Measurements from ENCODE around the gene RTTN. TPM values are rescaled to one million over a fixed set of nuclear protein-coding genes. Genes with fewer than 3 reads are reported as not detected.

Gene RTTN
- polyA plus RNA-seq, 3 donors, result 0.22 to 2.7 (median 0.25) TPM

DNA sequence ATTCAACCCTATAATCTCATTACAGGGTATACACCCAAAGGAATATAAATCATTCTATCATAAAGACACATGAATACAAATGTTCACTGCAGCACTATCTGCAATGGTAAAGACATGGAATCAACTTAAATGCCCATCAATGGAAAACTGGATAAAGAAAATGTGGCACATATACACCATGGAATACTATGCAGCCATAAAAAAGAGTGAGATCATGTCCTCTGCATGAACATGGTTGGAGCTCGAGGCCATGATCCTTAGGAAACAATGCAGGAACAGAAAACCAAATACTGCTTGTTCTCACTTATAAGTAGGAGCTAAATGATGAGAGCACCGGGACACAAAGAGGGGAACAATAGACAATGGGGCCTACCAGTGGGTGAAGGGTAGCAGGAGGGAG, 169.3 kb downstream of the RTTN start:
- DNase-seq, result no peak
- H3K9me3 Mint-ChIP-seq, result peaks cover 0 to 10% (median 5%) of the 10 kb centered on the region in 7 donors
- H3K27ac ChIP-seq (ENCODE audit: low read depth in 1 of 2, low read length in 2 of 2), result no peak overlapping the region
- peaks cover 0 to 1% (median 0%) of the 10 kb centered on the region in 3 donors for H3K27me3 Mint-ChIP-seq (ENCODE audit: low read depth in 3 of 3)
- peaks cover 4% of the 10 kb centered on the region for H3K4me1 Mint-ChIP-seq
- H2AFZ ChIP-seq (ENCODE audit: insufficient read depth, low read depth, low read length, poor library complexity, severe bottlenecking), result no peak overlapping the region
- peak overlapping the region in 1 of 7 donors; percentile 31 for H3K27ac Mint-ChIP-seq
- no peak overlapping the region for H3K4me2 ChIP-seq (replicated peaks; ENCODE audit: extremely low read depth, low read length, poor library complexity, severe bottlenecking)
- no peaks in the 10 kb centered on the region for H3K4me1 ChIP-seq (ENCODE audit: control insufficient read depth in 1 of 2, insufficient read depth in 2 of 2, low read length in 2 of 2)
- intact Hi-C loops (cut with micrococcal nuclease), result no loop called here
- H3K36me3 ChIP-seq (replicated peaks in 1 of 2; ENCODE audit: control insufficient read depth in 1 of 2, insufficient read depth in 2 of 2, low read length in 2 of 2), result peaks cover 0 to 8% of the 10 kb centered on the region in 2 donors
- H3K79me2 ChIP-seq (ENCODE audit: insufficient read depth, low read length), result no peaks in the 10 kb centered on the region
- H3K36me3 Mint-ChIP-seq, result peaks cover 29 to 44% of the 10 kb centered on the region in 2 donors
- no CpG with 5 or more reads among the region's 2 CpGs for WGBS (ENCODE audit: insufficient coverage)
- no peak overlapping the region for H3K9ac ChIP-seq (ENCODE audit: insufficient read depth, low read length, poor library complexity, severe bottlenecking)
- no peak overlapping the region for H3K4me3 ChIP-seq (replicated peaks in 1 of 3; ENCODE audit: low read depth in 2 of 3, low read length in 3 of 3)
- no peak overlapping the region for H3K4me3 Mint-ChIP-seq
- TF ChIP-seq, protein P1, sequence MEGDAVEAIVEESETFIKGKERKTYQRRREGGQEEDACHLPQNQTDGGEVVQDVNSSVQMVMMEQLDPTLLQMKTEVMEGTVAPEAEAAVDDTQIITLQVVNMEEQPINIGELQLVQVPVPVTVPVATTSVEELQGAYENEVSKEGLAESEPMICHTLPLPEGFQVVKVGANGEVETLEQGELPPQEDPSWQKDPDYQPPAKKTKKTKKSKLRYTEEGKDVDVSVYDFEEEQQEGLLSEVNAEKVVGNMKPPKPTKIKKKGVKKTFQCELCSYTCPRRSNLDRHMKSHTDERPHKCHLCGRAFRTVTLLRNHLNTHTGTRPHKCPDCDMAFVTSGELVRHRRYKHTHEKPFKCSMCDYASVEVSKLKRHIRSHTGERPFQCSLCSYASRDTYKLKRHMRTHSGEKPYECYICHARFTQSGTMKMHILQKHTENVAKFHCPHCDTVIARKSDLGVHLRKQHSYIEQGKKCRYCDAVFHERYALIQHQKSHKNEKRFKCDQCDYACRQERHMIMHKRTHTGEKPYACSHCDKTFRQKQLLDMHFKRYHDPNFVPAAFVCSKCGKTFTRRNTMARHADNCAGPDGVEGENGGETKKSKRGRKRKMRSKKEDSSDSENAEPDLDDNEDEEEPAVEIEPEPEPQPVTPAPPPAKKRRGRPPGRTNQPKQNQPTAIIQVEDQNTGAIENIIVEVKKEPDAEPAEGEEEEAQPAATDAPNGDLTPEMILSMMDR (IDR thresholded peaks at IDR 0.05), result no peak
- no peaks in the 10 kb centered on the region for H3K27me3 ChIP-seq (ENCODE audit: control insufficient read depth in 2 of 2, insufficient read depth in 2 of 2, low read length in 2 of 2)
- no peaks in the 10 kb centered on the region for H4K20me1 ChIP-seq (ENCODE audit: insufficient read depth, low read length)
- no peaks in the 10 kb centered on the region for H3K9me3 ChIP-seq (replicated peaks in 1 of 2; ENCODE audit: control insufficient read depth in 1 of 2, insufficient read depth in 1 of 2, low read length in 2 of 2)

DNA sequence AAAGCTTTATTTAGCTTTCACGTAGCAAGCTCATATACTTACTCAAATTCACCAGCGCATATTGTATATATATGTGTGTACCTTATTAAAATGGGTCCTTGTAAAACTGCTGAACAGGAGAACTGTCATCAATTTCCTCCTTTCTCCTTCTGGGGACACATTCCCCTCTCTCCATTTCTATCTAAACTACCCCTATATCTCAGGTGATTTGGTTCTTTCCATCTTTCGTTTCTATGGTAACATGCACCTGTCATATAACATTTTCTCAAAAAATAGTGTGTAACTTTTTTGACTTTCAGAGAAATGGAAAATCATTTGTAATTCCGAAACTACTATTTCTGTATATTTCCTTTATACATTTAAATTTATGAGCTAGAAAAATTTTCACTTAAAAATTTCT, 174.3 kb downstream of the RTTN start:
- H3K9ac ChIP-seq (ENCODE audit: insufficient read depth, low read length, poor library complexity, severe bottlenecking), result no peak overlapping the region
- H2AFZ ChIP-seq (ENCODE audit: insufficient read depth, low read depth, low read length, poor library complexity, severe bottlenecking), result no peak overlapping the region

More for the DNA sequence above, 174.3 kb downstream of the RTTN start:
- Histone ChIP-seq H3K79me2 (ENCODE audit: insufficient read depth, low read length) (no peaks in the 10 kb centered on the region), H3K4me3 (replicated peaks in 1 of 3; ENCODE audit: low read depth in 2 of 3, low read length in 3 of 3) (no peak overlapping the region), H3K36me3 (replicated peaks in 1 of 2; ENCODE audit: control insufficient read depth in 1 of 2, insufficient read depth in 2 of 2, low read length in 2 of 2) (peaks cover 0 to 31% of the 10 kb centered on the region in 2 donors), H3K4me1 (ENCODE audit: control insufficient read depth in 1 of 2, insufficient read depth in 2 of 2, low read length in 2 of 2) (no peaks in the 10 kb centered on the region), H3K27ac (ENCODE audit: low read depth in 1 of 2, low read length in 2 of 2) (no peak overlapping the region), H3K4me2 (replicated peaks; ENCODE audit: extremely low read depth, low read length, poor library complexity, severe bottlenecking) (no peak overlapping the region), H3K27me3 (ENCODE audit: control insufficient read depth in 2 of 2, insufficient read depth in 2 of 2, low read length in 2 of 2) (no peaks in the 10 kb centered on the region), H3K9me3 (replicated peaks in 1 of 2; ENCODE audit: control insufficient read depth in 1 of 2, insufficient read depth in 1 of 2, low read length in 2 of 2) (no peaks in the 10 kb centered on the region), H4K20me1 (ENCODE audit: insufficient read depth, low read length) (no peaks in the 10 kb centered on the region)
- no peak overlapping the region for H3K27ac Mint-ChIP-seq
- H3K4me3 Mint-ChIP-seq, result no peak overlapping the region
- TF ChIP-seq, protein P1 (IDR thresholded peaks at IDR 0.05), result no peak
- peaks cover 27 to 36% of the 10 kb centered on the region in 2 donors for H3K36me3 Mint-ChIP-seq
- H3K4me1 Mint-ChIP-seq, result no peaks in the 10 kb centered on the region
- no peaks in the 10 kb centered on the region for H3K27me3 Mint-ChIP-seq (ENCODE audit: low read depth in 3 of 3)
- intact Hi-C loops (cut with micrococcal nuclease), result no loop called here
- DNase-seq, result no peak
- H3K9me3 Mint-ChIP-seq, result peaks cover 0 to 4% (median under 1%) of the 10 kb centered on the region in 7 donors
- WGBS (ENCODE audit: insufficient coverage), result no CpG with 5 or more reads among the region's 4 CpGs

Data from CD14-positive monocyte (primary cell).